BLaER1 treated with 17β-estradiol and CSF1 and Interleukin-3, amounts not matched to agents 10 nM and 100 nM (cell line): ENCODE data around the gene RRAGC.
A peak's percentile ranks its signal among the peaks of the same experiment; 100 is the strongest.
"Not testable (repeated sequence)": the region's sequence is repeated elsewhere in the genome, so short reads cannot be mapped to it uniquely, and the experiment has no call there.

Experiments used
- H3K27ac ChIP-seq, 11 experiments: shearing (Covaris generic); formaldehyde crosslinking; 2 replicates each; pipeline ENCODE4 v1.8.1; 2022
- H3K27me3 ChIP-seq, 11 experiments: shearing (Covaris generic); formaldehyde crosslinking; 2 replicates each; pipeline ENCODE4 v1.8.1; 2022
- H3K36me3 ChIP-seq, 11 experiments: shearing (Covaris generic); formaldehyde crosslinking; 2 replicates each; pipeline ENCODE4 v1.8.1; 2022
- H3K4me1 ChIP-seq, 10 experiments: shearing (Covaris generic); formaldehyde crosslinking; 2 replicates each; pipeline ENCODE4 v1.8.1; 2022
- H3K4me2 ChIP-seq, 11 experiments: shearing (Covaris generic); formaldehyde crosslinking; 2 replicates each; pipeline ENCODE4 v1.8.1; 2022
- H3K4me3 ChIP-seq, 10 experiments: shearing (Covaris generic); formaldehyde crosslinking; 2 replicates each; pipeline ENCODE4 v1.8.1; 2022
- H3K9ac ChIP-seq, 11 experiments: shearing (Covaris generic); formaldehyde crosslinking; 2 replicates each; pipeline ENCODE4 v1.8.1; 2022
- H3K9me3 ChIP-seq, 11 experiments: shearing (Covaris generic); formaldehyde crosslinking; replicated peaks in 1 of 11; 2 replicates each; pipeline ENCODE4 v1.8.1; 2022
- H4K20me1 ChIP-seq, 11 experiments: shearing (Covaris generic); formaldehyde crosslinking; 2 replicates each; pipeline ENCODE4 v1.8.1; 2022
- Cebpa-rat ChIP-seq, 11 experiments: shearing (Covaris generic); IDR thresholded peaks; 2 replicates each; pipeline ENCODE4 v1.8.1; 2022

Gene RRAGC

GRCh38 chr1:38817267-38818174 lies 42.1 kb downstream of the RRAGC start:
- peaks cover 61 to 78% (median 71%) of the 10 kb centered on the region in 11 experiments for H3K27me3 ChIP-seq
- H3K4me2 ChIP-seq, result peak overlapping the region; percentile 61 to 91 (median 78)
- peaks cover 10 to 24% (median 18%) of the 10 kb centered on the region in 10 experiments; a peak in 15 of 20 replicates for H3K4me1 ChIP-seq
- peak overlapping the region in 5 of 10 experiments; percentile 39 to 56 (median 44); a peak in 4 of 20 replicates for H3K4me3 ChIP-seq
- peaks cover 0 to under 1% (median 0%) of the 10 kb centered on the region in 11 experiments; a peak in 1 of 22 replicates for H4K20me1 ChIP-seq
- H3K27ac ChIP-seq, result no peak overlapping the region
- no peak overlapping the region for H3K9ac ChIP-seq
- TF ChIP-seq Cebpa-rat (IDR thresholded peaks at IDR 0.05), result no peak
- H3K9me3 ChIP-seq, result peaks cover 11 to 19% (median 14%) of the 10 kb centered on the region in 11 experiments; a peak in 21 of 22 replicates
- H3K36me3 ChIP-seq, result no peaks in the 10 kb centered on the region

GRCh38 chr1:38815903-38816627 lies 43.5 kb downstream of the RRAGC start:
- no peak overlapping the region; a peak in 1 of 22 replicates for H3K9ac ChIP-seq
- H3K27ac ChIP-seq, result no peak overlapping the region
- peaks cover 61 to 76% (median 71%) of the 10 kb centered on the region in 11 experiments for H3K27me3 ChIP-seq
- H3K4me1 ChIP-seq, result peaks cover 10 to 24% (median 18%) of the 10 kb centered on the region in 10 experiments; a peak in 15 of 20 replicates
- H3K9me3 ChIP-seq, result peaks cover 11 to 19% (median 14%) of the 10 kb centered on the region in 11 experiments; a peak in 21 of 22 replicates
- H3K4me3 ChIP-seq, result peak overlapping the region in 9 of 10 experiments; percentile 1 to 58 (median 33); a peak in 11 of 20 replicates
- H3K4me2 ChIP-seq, result peak overlapping the region; percentile 51 to 82 (median 74)
- H4K20me1 ChIP-seq, result no peaks in the 10 kb centered on the region; a peak in 1 of 22 replicates
- no peaks in the 10 kb centered on the region for H3K36me3 ChIP-seq
- TF ChIP-seq Cebpa-rat (IDR thresholded peaks at IDR 0.05), result no peak

GRCh38 chr1:38814984-38815464 lies 44.5 kb downstream of the RRAGC start:
- peaks cover 11 to 19% (median 14%) of the 10 kb centered on the region in 11 experiments; a peak in 21 of 22 replicates for H3K9me3 ChIP-seq
- H3K27ac ChIP-seq, result no peak overlapping the region
- no peaks in the 10 kb centered on the region for H3K36me3 ChIP-seq
- no peak overlapping the region for H3K9ac ChIP-seq
- no peak overlapping the region for H3K4me2 ChIP-seq
- peaks cover 10 to 24% (median 18%) of the 10 kb centered on the region in 10 experiments; a peak in 15 of 20 replicates for H3K4me1 ChIP-seq
- H4K20me1 ChIP-seq, result no peaks in the 10 kb centered on the region; a peak in 1 of 22 replicates
- H3K27me3 ChIP-seq, result peaks cover 61 to 70% (median 67%) of the 10 kb centered on the region in 11 experiments
- no peak overlapping the region for H3K4me3 ChIP-seq
- TF ChIP-seq Cebpa-rat (IDR thresholded peaks at IDR 0.05), result no peak

GRCh38 chr1:38814444-38814983 lies 45.1 kb downstream of the RRAGC start:
- peaks cover 58 to 65% (median 62%) of the 10 kb centered on the region in 11 experiments for H3K27me3 ChIP-seq

GRCh38 chr1:38812981-38813380 lies 46.6 kb downstream of the RRAGC start:
- H3K9me3 ChIP-seq, result peaks cover 11 to 18% (median 13%) of the 10 kb centered on the region in 11 experiments; a peak in 21 of 22 replicates
- no peak for TF ChIP-seq Cebpa-rat (IDR thresholded peaks at IDR 0.05)

More at GRCh38 chr1:38814444-38814983, 45.1 kb downstream of the RRAGC start:
- no peak overlapping the region for H3K4me2 ChIP-seq
- no peaks in the 10 kb centered on the region for H3K36me3 ChIP-seq
- H3K27ac ChIP-seq, result no peak overlapping the region
- no peaks in the 10 kb centered on the region; a peak in 1 of 22 replicates for H4K20me1 ChIP-seq
- no peak overlapping the region for H3K9ac ChIP-seq
- H3K4me3 ChIP-seq, result no peak overlapping the region
- no peak for TF ChIP-seq Cebpa-rat (IDR thresholded peaks at IDR 0.05)
- peaks cover 10 to 24% (median 18%) of the 10 kb centered on the region in 10 experiments; a peak in 15 of 20 replicates for H3K4me1 ChIP-seq
- peaks cover 11 to 19% (median 14%) of the 10 kb centered on the region in 11 experiments; a peak in 21 of 22 replicates for H3K9me3 ChIP-seq

GRCh38 chr1:38811466-38811865 lies 48.1 kb downstream of the RRAGC start:
- H3K36me3 ChIP-seq, H3K9ac ChIP-seq, H3K4me2 ChIP-seq, H3K9me3 ChIP-seq, H3K4me3 ChIP-seq, H3K27ac ChIP-seq, H4K20me1 ChIP-seq: not testable (repeated sequence)
- peaks cover 5 to 13% (median 8%) of the 10 kb centered on the region in 10 experiments; a peak in 13 of 20 replicates for H3K4me1 ChIP-seq
- peaks cover 28 to 47% (median 32%) of the 10 kb centered on the region in 11 experiments for H3K27me3 ChIP-seq

More at GRCh38 chr1:38812981-38813380, 46.6 kb downstream of the RRAGC start:
- H3K27me3 ChIP-seq, result peaks cover 43 to 52% (median 47%) of the 10 kb centered on the region in 11 experiments
- peaks cover 10 to 17% (median 12%) of the 10 kb centered on the region in 10 experiments; a peak in 14 of 20 replicates for H3K4me1 ChIP-seq
- H4K20me1 ChIP-seq, result no peaks in the 10 kb centered on the region; a peak in 1 of 22 replicates
- no peak overlapping the region for H3K4me3 ChIP-seq
- H3K9ac ChIP-seq, result no peak overlapping the region
- H3K27ac ChIP-seq, result no peak overlapping the region
- H3K4me2 ChIP-seq, result no peak overlapping the region
- no peaks in the 10 kb centered on the region for H3K36me3 ChIP-seq

- TF ChIP-seq Cebpa-rat (IDR thresholded peaks at IDR 0.05), result no peak
- Histone ChIP-seq H3K4me2 (no peak overlapping the region), H3K27ac (no peak overlapping the region), H3K4me1 (peaks cover 0 to 10% (median 6%) of the 10 kb centered on the region in 10 experiments; a peak in 7 of 20 replicates), H3K27me3 (peaks cover 42 to 59% (median 50%) of the 10 kb centered on the region in 11 experiments), H3K36me3 (no peaks in the 10 kb centered on the region), H3K4me3 (no peak overlapping the region), H3K9me3 (peaks cover 12 to 21% (median 15%) of the 10 kb centered on the region in 11 experiments; a peak in 20 of 22 replicates), H4K20me1 (peaks cover 0 to 5% (median 0%) of the 10 kb centered on the region in 11 experiments; a peak in 2 of 22 replicates), H3K9ac (no peak overlapping the region)
Observed at GRCh38 chr1:38806090-38806489, 53.5 kb downstream of the RRAGC start.

- Histone ChIP-seq H3K4me3 (no peak overlapping the region), H3K4me1 (peaks cover 0 to 10% (median 6%) of the 10 kb centered on the region in 10 experiments; a peak in 7 of 20 replicates), H3K4me2 (no peak overlapping the region), H4K20me1 (peaks cover 0 to 5% (median 0%) of the 10 kb centered on the region in 11 experiments; a peak in 2 of 22 replicates), H3K36me3 (no peaks in the 10 kb centered on the region), H3K27me3 (peaks cover 42 to 59% (median 50%) of the 10 kb centered on the region in 11 experiments), H3K9ac (no peak overlapping the region), H3K9me3 (peaks cover 12 to 31% (median 25%) of the 10 kb centered on the region in 11 experiments; a peak in 20 of 22 replicates), H3K27ac (no peak overlapping the region)
- no peak for TF ChIP-seq Cebpa-rat (IDR thresholded peaks at IDR 0.05)
Observed at GRCh38 chr1:38805036-38805435, 54.5 kb downstream of the RRAGC start.
